ENCODE data around the gene SERPING1.

SERPING1 gene

GRCh38 chr11:57566905-57567514 lies 30.5 kb upstream of the SERPING1 start:
- H3K4me3 ChIP-seq (ENCODE audit: severe bottlenecking), result peak overlapping the region; percentile 50
- no peaks in the 10 kb centered on the region for H3K36me3 ChIP-seq (ENCODE audit: low read depth)
- no peaks in the 10 kb centered on the region for H3K9me3 ChIP-seq (ENCODE audit: severe bottlenecking)
- no peaks in the 10 kb centered on the region for H3K27me3 ChIP-seq (ENCODE audit: insufficient read depth, poor library complexity, severe bottlenecking)
- TF ChIP-seq, protein P1, sequence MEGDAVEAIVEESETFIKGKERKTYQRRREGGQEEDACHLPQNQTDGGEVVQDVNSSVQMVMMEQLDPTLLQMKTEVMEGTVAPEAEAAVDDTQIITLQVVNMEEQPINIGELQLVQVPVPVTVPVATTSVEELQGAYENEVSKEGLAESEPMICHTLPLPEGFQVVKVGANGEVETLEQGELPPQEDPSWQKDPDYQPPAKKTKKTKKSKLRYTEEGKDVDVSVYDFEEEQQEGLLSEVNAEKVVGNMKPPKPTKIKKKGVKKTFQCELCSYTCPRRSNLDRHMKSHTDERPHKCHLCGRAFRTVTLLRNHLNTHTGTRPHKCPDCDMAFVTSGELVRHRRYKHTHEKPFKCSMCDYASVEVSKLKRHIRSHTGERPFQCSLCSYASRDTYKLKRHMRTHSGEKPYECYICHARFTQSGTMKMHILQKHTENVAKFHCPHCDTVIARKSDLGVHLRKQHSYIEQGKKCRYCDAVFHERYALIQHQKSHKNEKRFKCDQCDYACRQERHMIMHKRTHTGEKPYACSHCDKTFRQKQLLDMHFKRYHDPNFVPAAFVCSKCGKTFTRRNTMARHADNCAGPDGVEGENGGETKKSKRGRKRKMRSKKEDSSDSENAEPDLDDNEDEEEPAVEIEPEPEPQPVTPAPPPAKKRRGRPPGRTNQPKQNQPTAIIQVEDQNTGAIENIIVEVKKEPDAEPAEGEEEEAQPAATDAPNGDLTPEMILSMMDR (IDR thresholded peaks at IDR 0.05; ENCODE audit: poor library complexity, severe bottlenecking), result no peak
- ATAC-seq (ENCODE audit: low read depth), result no peak; the same call in 2 of the 3 replicates
- peaks cover 10% of the 10 kb centered on the region for H3K4me1 ChIP-seq (ENCODE audit: insufficient read depth, poor library complexity, severe bottlenecking)
- DNase-seq (ENCODE audit: low spot score), result no peak
- H3K27ac ChIP-seq (ENCODE audit: poor library complexity, severe bottlenecking), result peak overlapping the region; percentile 31

DNA sequence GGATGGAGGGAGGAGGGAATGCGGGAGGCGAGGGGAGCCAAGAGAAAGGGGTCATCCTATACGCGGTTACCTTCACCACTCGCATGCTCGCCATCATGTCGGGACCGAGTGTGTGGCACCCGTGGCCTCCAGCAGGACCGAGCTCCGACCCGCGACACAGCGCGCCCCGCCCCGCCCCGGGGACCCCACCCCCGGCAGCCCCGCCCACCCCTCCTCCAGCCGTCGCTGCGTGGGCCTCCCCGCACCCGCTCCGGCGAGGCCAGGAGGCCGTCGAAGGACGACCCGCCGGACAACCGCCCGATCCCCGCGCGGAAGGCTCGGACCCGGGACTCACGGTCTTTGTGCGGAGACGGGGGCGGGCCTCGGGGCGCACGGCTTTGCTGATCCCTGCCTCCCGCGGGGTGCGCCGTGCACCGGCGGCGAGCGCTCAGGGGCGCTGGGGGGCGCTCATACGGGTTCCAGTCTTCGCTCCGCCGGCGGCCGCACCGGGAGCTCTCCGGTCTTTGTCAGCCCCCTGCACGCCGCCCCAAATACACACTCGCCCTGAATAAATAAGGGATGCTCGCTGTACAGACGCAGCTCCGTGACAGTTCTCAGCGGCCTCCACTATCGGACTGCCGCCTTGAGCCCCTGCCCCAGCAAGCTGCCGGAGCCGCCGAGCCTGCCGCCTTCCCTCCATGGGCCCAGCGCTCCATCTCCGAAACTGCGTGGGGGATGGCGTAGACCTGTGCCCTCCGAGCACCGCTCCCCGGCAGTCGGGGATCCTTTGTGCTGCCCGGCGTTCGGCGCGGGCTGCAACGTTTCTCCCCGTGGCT lies 29.8 kb upstream of the SERPING1 start, which contains the start of gene UBE2L6:
Gene UBE2L6 (minus strand): TSS at position 158 of the 815 bp plus-strand sequence. CDS start 61 bp downstream, at position 97.
- H3K4me1 ChIP-seq (ENCODE audit: insufficient read depth, poor library complexity, severe bottlenecking), result peaks cover 10% of the 10 kb centered on the region
- H3K36me3 ChIP-seq (ENCODE audit: low read depth), result no peaks in the 10 kb centered on the region
- TF ChIP-seq, protein P1 (IDR thresholded peaks at IDR 0.05; ENCODE audit: poor library complexity, severe bottlenecking), result no peak
- ATAC-seq (ENCODE audit: low read depth) (peak; percentile 75), DNase-seq (ENCODE audit: low spot score) (no peak)
- peak within 1 kb of the TSS; percentile 31 for H3K27ac ChIP-seq (ENCODE audit: poor library complexity, severe bottlenecking)
- H3K4me3 ChIP-seq (ENCODE audit: severe bottlenecking), result peak within 1 kb of the TSS; percentile 50
- no peaks in the 10 kb centered on the region for H3K9me3 ChIP-seq (ENCODE audit: severe bottlenecking)
- H3K27me3 ChIP-seq (ENCODE audit: insufficient read depth, poor library complexity, severe bottlenecking), result no peaks in the 10 kb centered on the region

GRCh38 chr11:57568330-57568766 lies 29.1 kb upstream of the SERPING1 start:
- Histone ChIP-seq H3K4me1 (ENCODE audit: insufficient read depth, poor library complexity, severe bottlenecking) (peaks cover 10% of the 10 kb centered on the region), H3K27me3 (ENCODE audit: insufficient read depth, poor library complexity, severe bottlenecking) (no peaks in the 10 kb centered on the region), H3K4me3 (ENCODE audit: severe bottlenecking) (peak overlapping the region; percentile 50), H3K27ac (ENCODE audit: poor library complexity, severe bottlenecking) (peak overlapping the region; percentile 31), H3K36me3 (ENCODE audit: low read depth) (no peaks in the 10 kb centered on the region), H3K9me3 (ENCODE audit: severe bottlenecking) (no peaks in the 10 kb centered on the region)
- DNase-seq (ENCODE audit: low spot score) (no peak), ATAC-seq (ENCODE audit: low read depth) (no peak; the same call in 2 of the 3 replicates)
- TF ChIP-seq, protein P1 (IDR thresholded peaks at IDR 0.05; ENCODE audit: poor library complexity, severe bottlenecking), result peak; percentile 95

GRCh38 chr11:57571606-57572005 lies 25.9 kb upstream of the SERPING1 start:
- H3K4me1 ChIP-seq (ENCODE audit: insufficient read depth, poor library complexity, severe bottlenecking), result peaks cover 10% of the 10 kb centered on the region
- no peak overlapping the region for H3K4me3 ChIP-seq (ENCODE audit: severe bottlenecking)
- no peaks in the 10 kb centered on the region for H3K36me3 ChIP-seq (ENCODE audit: low read depth)
- no peaks in the 10 kb centered on the region for H3K9me3 ChIP-seq (ENCODE audit: severe bottlenecking)
- no peak for DNase-seq (ENCODE audit: low spot score)
- H3K27ac ChIP-seq (ENCODE audit: poor library complexity, severe bottlenecking), result no peak overlapping the region
- no peak for ATAC-seq (ENCODE audit: low read depth)
- TF ChIP-seq, protein P1 (IDR thresholded peaks at IDR 0.05; ENCODE audit: poor library complexity, severe bottlenecking), result no peak
- H3K27me3 ChIP-seq (ENCODE audit: insufficient read depth, poor library complexity, severe bottlenecking), result no peaks in the 10 kb centered on the region

Measured in RWPE2 (cell line).